Measurements from ENCODE around the gene FGF14.

GRCh38 chr13:101930331-101930730 lies 471.5 kb downstream of the FGF14 start:
- TF ChIP-seq POLR2A (IDR thresholded peaks at IDR 0.05), result no peak
- TF ChIP-seq CTCF (IDR thresholded peaks at IDR 0.05), result no peak
- no peak for TF ChIP-seq POLR2AphosphoS5 (IDR thresholded peaks at IDR 0.05)
- no peak for TF ChIP-seq EP300 (IDR thresholded peaks at IDR 0.05)
